ENCODE data around the gene HTRA2.

Gene HTRA2

DNA sequence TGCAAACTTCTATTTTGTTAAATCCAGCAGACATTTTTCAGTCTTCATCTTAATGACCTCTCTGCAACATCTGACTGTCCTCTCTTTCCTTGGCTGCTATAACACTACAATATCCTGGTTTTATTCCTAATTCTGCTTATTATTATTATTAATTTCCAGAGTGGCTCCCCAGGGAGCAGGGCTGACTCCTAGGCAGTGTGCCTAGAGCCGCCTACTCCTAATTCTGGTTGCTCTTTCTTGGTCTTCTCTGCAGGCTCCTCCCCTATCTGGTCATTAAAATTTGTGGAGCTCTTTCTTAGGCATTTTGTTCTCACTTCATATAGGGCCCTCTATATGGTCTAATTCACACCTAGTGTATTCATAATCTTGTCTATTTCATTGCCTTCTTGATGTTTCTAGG lies 13.2 kb downstream of the HTRA2 start:
- DNase-seq (ENCODE audit: low read depth in 2 of 2), result no peak

DNA sequence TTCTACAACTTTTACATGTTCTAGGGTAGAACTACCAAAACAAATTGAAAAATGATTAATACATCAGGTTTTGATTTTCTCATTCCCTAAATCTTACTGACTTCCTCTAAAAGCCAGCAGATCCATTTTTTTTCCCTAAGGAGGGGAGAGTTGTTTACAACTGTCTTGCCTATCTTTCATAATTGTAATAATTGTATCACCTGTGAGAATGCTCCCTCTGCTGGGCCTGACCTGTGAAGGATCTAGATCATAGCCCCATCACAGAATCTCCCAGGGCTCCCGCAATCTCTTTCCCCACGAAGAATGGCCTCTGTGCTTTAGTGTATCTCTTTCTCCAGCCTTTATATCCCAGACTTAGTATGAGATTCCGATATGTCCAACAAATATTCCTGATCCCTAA lies 14.9 kb downstream of the HTRA2 start:
- DNase-seq (ENCODE audit: low read depth in 2 of 2), result no peak

- DNase-seq (ENCODE audit: low read depth in 2 of 2), result no peak
These were observed 16.3 kb downstream of the HTRA2 start for GRCh38 chr2:74546004-74546403.

DNA sequence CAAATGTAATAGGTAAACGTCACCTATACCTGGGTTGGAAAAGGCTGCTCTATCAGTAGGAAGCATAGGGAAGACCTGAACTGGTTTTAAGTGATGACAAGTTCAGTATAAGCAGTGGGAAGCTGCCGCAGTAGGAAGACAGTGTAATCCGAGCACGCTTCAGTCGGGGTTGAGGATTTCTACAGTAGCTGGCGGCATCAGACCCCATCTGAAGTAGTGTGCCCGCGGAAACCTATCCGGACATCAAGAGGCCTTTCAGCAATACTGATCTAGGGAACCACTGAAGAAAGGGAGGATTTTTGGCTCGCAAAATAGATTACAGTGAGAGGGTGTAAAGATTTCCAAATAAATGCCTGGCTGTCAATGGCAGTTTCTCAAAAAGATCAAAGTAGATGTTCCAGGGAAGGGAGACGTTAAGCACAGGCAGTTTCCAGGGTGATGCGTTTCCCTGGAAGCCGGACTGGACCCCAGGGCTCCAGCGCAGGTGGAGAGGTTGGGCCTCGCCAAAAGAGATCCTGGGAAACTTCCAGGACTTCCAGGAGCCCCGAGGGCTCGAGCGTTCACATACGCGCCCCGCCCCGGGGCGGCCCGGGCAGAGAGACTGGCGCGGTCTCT lies 18.7 kb downstream of the HTRA2 start:
- no peak for DNase-seq (ENCODE audit: low read depth in 2 of 2)

DNA sequence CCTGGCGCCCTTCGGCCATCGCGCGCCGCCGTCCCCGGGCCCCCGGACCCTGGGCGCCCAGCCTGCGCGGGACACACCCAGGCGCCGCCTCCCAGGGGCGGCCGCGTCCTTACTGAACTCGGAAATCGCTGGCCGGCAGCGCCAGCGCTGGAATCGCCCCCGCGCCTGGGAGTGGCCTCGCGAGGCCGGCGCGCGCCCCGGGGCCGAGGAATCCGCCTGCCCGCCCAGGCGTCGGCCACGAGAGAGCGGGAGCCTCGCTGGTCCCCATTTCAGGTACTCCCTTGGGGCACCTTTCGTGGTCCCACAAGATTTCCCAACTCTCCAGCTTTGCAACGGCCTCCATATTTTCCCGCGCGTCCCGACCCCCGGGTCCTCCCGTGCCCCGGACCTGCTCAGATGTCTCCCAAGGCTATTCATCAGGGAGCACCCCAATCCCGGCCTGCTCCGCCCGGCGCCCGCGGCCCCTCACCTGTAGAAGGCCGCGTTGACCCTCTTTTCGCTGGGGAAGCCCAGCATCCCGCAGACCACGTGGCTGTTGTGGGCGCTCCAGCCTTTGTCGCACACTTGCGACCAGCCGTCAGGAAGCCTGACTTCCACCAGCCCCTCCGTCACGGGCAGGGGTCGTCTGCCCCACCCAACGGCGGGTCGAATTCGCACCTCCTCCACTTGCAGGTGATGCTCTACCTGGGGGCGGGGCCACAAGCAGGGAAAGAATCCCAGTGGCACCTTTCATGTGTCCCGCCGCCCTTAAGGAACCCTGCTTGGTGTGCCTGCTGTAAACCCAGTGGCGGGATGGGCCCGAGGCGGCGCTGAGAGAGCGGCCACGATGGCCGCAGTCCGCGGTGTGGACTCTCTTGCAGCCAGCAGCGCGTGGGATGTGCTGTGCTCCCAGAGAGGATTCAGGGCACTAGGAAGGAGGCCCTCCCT lies 19.4 kb downstream of the HTRA2 start:
- no peak for DNase-seq (ENCODE audit: low read depth in 2 of 2)

DNA sequence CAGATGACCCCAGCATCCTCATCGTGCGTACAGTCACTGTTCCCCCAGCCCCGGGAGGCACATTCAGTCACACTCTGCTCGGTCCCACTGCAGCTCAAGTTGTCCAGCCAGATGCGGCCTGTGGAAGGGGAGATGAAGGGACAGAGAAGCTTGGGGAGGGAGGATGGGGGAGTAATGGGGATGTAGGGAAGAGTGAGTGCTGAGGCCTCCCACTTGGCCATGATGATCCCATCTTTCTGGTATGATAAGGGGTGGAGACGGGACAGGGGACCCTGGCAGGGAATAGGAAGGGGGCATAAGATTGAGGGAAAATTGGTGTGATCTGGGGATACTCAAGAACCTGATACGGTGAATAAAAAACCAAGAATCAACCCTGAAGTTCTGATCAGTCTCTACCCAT lies 20.5 kb downstream of the HTRA2 start:
- no peak for DNase-seq (ENCODE audit: low read depth in 2 of 2)

GRCh38 chr2:74551530-74551929 lies 21.8 kb downstream of the HTRA2 start:
- no peak for DNase-seq (ENCODE audit: low read depth in 2 of 2)

- DNase-seq (ENCODE audit: low read depth in 2 of 2), result no peak
These were observed 22.5 kb downstream of the HTRA2 start for GRCh38 chr2:74551942-74552913.

DNA sequence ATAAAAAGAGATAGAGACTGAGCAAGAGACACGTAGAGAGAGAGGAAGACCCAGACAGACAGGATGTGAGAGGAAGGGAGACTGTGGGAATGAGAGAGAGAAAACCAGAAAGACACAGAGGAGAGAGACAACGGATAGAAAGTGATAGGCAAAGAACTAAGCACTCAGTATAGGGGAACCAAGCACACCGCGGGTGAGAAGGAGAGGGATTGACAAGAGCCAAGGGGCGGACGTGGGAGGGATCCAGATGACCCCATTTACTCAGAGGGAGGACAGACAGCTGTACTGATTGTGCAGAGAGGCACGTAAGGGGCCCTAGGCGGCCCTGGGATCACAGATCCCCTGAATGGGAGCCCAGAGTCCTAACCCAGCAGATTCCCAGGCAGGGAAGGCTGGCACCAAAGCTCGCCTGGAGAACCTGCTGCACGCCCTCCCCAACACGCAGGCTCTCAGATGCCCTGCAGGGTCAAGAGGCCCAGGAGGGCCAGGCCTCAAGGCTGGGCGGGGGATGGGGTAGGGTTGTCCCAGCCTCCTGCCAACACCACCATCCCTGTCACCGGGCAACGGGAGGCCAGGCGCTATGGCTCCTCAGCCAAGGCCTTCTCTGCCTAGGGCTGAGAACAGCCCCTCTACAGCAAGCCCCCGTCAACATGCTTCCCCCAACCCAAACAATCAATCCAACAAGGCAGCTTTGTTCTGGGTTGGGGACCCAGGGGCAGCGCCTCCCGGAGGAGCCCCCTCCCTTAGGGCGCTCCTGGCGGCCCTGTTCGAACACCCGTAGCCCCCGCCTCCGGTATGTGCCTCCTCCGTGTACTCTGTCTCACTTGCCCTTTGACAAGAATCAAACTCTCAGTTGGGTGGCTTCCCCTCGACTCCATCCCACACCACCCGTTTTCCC lies 23.4 kb downstream of the HTRA2 start:
- DNase-seq (ENCODE audit: low read depth in 2 of 2), result no peak

DNA sequence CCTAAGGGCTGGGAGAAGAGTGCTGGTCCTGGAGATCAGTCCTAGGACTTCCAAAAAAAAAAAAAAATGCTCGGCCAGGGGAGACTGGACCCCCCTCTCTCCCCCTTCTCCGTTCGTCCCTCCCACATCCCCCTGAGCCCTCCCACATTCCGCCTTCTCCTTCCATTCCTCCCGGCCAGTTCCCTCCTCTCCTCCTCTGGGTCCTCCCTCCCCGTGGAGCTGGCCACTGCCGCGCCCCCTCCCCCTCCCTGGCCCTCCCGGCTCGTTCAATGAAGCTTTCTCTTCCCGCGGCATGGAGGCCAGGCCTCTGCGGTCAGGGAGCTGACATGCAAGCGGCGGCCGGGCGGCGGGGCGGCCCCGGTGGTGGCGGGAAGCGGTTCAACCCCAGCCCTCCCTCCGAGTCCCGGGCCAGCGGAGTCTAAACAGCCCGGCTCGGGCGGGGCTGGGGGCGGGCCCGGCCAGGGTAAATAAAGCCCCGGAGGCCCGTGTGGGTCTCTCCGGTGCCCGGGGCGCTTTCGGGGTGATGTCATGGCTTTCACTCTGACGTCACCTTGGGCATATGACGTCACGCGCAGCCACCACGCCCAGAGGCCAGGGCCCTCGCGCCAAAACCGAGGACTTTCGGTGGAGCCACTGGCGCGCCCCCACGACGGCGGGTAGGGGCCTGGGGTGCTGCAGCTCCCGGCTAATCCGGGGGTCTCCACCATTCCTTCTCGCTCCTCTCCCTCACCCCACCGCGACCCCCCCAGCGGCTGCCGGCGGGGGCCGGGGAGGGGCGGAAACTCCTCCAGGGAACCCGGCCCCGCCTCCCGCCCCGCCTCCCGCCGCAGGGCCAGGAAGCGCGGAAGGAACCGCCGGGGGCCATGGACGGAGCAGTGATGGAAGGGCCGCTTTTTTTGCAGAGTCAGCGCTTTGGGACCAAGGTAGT lies 24.4 kb downstream of the HTRA2 start, which contains the start of the genes DOK1 and LOXL3:
Gene DOK1, plus strand, starts transcription at position 829 of the 928 bp plus-strand sequence. Its CDS starts 35 bp downstream, at position 864.
Gene LOXL3, minus strand, starts transcription at position 51 of the 928 bp plus-strand sequence. CDS start 1,308 bp downstream, outside the sequence.
- peak; percentile 54 to 64 for DNase-seq (ENCODE audit: low read depth in 2 of 2)

- DNase-seq (ENCODE audit: low read depth in 2 of 2), result peak in 1 of 2 donors; percentile 12
These were observed 25.2 kb downstream of the HTRA2 start for GRCh38 chr2:74554820-74555531.

GRCh38 chr2:74555610-74556103 lies 25.9 kb downstream of the HTRA2 start:
- no peak for DNase-seq (ENCODE audit: low read depth in 2 of 2)

- DNase-seq (ENCODE audit: low read depth in 2 of 2), result no peak
These were observed 26.4 kb downstream of the HTRA2 start for GRCh38 chr2:74556159-74556558.

- DNase-seq (ENCODE audit: low read depth in 2 of 2), result no peak
These were observed 27.2 kb downstream of the HTRA2 start for GRCh38 chr2:74556831-74557370.

- no peak for DNase-seq (ENCODE audit: low read depth in 2 of 2)
These were observed 28.8 kb downstream of the HTRA2 start for GRCh38 chr2:74558284-74559230.

GRCh38 chr2:74559912-74560311 lies 30.2 kb downstream of the HTRA2 start:
- DNase-seq (ENCODE audit: low read depth in 2 of 2), result no peak

DNA sequence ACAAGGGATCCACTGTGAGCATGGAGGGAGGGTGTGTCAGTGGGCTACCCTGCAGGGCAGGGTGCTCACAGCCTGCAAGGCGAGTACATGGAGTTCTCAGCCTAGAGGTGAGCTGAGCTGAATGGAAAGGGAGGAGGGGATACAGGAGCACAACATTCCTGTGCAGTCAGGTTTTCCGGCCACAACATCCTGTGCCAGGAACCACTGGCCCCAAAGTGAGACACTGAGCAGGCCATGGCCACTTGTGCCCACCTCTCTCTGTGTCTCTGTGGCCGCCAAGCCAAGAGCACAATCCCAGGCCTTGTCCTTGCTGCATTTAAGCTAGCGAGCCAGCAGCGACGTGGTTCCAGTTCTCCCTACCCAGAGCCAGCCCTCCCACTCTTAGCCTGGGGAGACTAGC lies 30.9 kb downstream of the HTRA2 start:
- DNase-seq (ENCODE audit: low read depth in 2 of 2), result no peak

All from activated CD8-positive, alpha-beta memory T cell treated with anti-CD3 and anti-CD28 coated beads for 4 hours (primary cell).